Gastrocnemius medialis (tissue), 4 donors: ENCODE results near the gene SLAIN1. TPM values are rescaled to one million over a fixed set of nuclear protein-coding genes. Genes with fewer than 3 reads are reported as not detected.

Experiments
- microRNA-seq, 2 donors: library from miRNA; unstranded; fragments of <30 nt; microRNA quantifications; one replicate each; pipeline ENCODE4, GENCODE V29; 2016; ENCODE audit warnings: borderline replicate concordance in 2 of 2
- total RNA-seq, 4 donors: library from RNA; depleted of rRNA; stranded (reverse); fragments of >200 nt; gene quantifications; one replicate each; pipeline versions ENCODE4 v1.1.0 to v1.2.3, GENCODE V29; 2016

The SLAIN1 gene
- total RNA-seq, 4 donors from 2014 or later = 3.2 to 17.5 (median 9.9) TPM

Small RNAs within 50 kb of the gene (microRNA-seq; reads per million reads assigned to microRNA genes)
- 0 reads per million in 2 donors for gene MIR3665

Other genes starting within 250 kb of the SLAIN1 start
- gene SCEL, start 162.0 kb upstream of the SLAIN1 start, total RNA-seq = not detected
- gene EDNRB, start 221.1 kb downstream of the SLAIN1 start, total RNA-seq = 10 to 100 TPM; 13.6 to 35.1 (median 20.1) TPM